IPS-NIHi7 (cell line): ENCODE data around the gene ANKH.

ENCODE experiments used
- DNase-seq: peaks from one replicate; pipeline ENCODE4 v3.0.0; 2012; ENCODE audit warnings: mixed read lengths; ENCODE audit errors: extremely low spot score

ANKH gene

DNA sequence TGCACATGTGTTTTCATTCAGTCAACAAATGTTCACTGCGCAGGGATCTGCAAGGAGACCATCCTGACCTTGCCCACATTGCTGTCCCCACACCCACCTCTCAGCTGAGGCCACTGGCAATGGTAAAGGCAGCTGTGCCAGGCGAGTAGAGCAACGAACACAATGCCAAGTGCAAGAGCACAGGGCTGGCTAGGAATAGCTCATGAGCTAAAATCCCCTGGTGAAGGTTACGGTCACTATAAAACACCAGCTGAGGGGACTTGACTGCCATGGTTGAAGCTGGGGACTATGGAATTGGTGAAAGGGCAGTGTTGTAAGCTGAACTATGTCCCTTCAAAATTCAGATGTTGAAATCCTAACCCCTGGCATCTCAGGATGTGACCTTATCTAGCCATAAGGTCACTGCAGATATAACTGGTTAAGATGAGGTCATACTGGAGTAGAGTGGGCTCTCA lies 111.0 kb downstream of the ANKH start:
- no peak for DNase-seq

GRCh38 chr5:14759744-14760547 lies 111.6 kb downstream of the ANKH start:
- DNase-seq = no peak

DNA sequence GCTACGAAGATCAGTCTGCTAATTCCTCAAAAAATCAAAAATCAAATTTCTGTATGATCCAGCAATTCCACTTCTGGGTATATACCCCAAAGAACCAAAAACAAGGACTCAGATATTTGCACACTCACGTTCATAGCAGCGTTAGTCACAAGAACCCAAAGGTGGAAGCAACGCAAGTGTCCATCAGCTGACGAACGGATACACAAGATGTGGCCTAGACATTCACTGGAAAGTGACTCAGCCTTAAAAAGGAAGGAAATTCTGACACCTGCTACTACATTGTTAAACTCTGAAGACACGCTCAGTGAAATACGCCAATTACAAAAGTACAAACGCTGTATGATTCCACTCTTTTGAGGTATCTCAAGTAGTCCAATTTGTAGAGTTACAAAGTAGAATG lies 113.7 kb downstream of the ANKH start:
- no peak for DNase-seq

GRCh38 chr5:14756478-14756877 lies 115.1 kb downstream of the ANKH start:
- DNase-seq = no peak

GRCh38 chr5:14753947-14754346 lies 117.6 kb downstream of the ANKH start:
- no peak for DNase-seq

DNA sequence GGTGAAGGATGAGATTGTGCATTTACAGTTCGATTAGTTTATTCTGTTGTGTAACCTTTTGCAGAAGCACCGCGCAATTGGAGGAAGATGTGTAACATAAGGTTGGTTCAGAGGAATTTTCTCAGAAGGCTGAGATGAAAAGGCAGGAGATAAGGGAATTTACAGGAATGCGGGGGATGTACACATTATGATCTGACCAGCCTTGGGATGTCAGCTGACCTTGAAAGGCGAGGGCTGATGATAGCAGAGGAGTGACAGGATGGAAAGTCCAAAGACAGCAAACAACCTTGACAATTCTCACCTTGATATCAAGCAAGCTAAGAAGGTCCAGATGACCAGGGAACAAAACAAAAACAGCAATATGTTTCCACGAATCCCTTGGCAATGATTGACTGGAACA lies 118.3 kb downstream of the ANKH start:
- no peak for DNase-seq

GRCh38 chr5:14752497-14753071 lies 119.0 kb downstream of the ANKH start:
- DNase-seq = no peak

- DNase-seq = no peak
These were observed 120.9 kb downstream of the ANKH start for GRCh38 chr5:14750712-14751111.

DNA sequence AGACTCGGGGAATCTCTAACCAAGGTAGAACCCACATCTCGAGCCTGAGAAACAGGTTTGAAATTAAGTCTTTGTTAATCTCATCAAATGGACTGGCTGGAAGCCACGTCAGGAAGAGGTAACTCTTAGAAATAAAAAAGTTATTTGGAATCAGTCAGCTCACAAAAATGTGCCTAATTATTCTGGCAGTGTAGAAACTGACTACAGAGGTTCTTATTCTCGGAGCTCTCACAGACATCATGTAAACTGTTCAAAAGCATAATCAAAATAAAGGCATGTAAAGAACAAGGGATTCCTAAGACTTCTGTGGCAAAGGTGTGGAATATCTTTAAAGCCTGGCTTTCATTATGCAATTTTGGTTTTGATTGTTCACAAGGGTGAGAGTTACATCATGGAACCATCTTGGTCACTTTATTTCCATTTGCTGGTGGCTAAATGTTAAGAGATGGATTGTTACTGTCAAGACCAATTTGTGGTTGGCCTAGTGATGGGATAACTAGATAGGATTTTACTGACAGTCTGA lies 121.9 kb downstream of the ANKH start:
- no peak for DNase-seq

DNA sequence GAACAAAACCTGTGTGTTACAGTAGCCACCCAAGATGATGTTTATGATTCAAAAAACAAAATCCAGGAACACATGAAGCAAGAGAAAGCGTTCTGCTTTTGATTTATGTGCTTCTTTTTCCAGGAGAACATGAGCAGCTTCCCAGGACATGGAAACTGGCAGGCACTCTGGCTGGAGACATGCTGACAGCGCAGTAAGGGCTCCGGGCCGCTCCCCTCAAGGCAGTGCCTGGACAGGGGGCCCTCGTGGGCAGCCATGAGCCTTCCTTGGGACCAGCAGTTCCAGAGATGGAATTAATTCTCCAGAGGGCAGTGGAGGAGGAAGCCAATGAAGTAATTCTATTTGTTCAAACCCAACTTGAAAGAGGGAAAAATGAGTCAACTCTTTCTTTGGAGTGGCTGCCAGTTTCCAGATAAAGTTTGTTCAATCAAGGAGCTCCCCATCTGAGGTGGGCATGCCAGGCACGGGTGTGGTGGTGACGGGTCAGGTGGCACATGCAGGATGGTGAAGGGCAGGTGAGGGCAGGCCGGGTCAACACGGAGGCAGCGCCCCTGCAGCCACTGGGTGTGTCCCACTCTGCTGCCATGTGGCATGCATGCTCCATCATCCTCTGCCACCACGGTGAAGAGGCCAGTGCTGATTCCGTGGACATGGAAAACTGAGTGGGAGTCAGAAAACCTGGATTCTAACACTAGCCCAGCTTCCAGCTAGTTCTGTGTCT lies 123.2 kb downstream of the ANKH start:
- no peak for DNase-seq

GRCh38 chr5:14745753-14746152 lies 125.8 kb downstream of the ANKH start:
- no peak for DNase-seq

- no peak for DNase-seq
These were observed 126.4 kb downstream of the ANKH start for GRCh38 chr5:14745188-14745563.

- no peak for DNase-seq
These were observed 127.0 kb downstream of the ANKH start for GRCh38 chr5:14744296-14745187.

DNA sequence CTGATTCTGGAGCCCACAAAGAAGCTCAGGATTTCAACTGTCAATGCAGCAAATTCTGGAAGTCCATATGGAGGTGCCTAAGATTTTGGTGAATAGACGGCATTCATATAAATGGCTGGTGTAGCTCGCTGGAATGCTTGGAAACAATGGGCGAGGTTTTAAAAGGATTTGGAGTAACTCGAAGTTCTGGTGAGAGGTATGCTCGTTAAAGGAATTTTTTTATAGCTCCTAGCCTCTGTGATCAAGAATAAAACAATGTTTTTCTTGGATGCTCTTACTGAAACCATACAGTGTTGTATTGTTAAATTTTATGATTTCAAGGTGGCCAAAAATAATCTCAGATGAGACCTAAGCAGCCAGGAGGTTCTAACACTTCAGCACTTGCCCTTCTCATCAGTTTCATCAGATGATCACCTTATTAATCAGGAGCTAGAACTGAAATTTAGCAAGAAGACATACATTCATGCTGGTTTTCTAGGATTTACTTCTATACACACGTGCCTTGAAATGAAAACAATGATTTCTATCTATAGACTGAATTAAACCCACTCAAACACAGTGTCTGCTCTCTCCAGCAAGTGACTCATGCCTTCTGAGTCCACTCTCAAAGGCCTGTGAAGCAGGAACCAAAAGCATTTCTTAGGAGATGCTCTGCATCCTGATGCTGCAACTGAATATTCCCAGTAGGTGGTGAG lies 127.8 kb downstream of the ANKH start:
- no peak for DNase-seq

GRCh38 chr5:14742498-14742897 lies 129.1 kb downstream of the ANKH start:
- DNase-seq = no peak

DNA sequence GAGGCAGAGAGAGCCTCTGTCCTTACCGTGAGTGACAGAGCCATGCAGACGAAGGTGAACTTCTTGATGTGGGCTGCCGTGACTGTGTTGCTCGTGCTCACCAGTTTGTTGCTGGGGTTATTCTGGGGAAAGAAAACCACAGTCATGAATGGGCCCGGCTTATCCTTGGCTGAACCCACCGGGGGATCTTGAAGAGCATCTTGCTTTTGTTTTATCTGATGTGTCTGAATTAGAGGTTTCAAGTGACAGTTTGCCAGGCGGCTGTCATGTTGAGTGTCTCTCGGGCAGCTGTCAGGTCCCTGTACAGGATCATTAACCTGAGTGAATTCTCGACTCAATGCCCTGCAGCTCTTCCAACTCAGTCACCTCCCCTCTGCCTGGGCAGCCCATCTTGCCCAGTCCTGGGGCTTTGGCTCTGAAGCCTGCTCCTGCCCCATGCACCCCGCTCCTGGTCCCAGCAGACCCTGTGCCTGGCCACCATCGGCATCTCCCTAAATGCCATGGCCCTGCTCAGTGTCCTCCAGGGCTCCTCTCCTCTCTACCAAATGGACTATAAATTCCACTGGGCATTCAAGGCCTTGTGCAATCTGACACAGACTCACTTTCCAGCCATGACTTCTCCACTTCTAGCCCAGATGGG lies 129.7 kb downstream of the ANKH start:
- DNase-seq = no peak

DNA sequence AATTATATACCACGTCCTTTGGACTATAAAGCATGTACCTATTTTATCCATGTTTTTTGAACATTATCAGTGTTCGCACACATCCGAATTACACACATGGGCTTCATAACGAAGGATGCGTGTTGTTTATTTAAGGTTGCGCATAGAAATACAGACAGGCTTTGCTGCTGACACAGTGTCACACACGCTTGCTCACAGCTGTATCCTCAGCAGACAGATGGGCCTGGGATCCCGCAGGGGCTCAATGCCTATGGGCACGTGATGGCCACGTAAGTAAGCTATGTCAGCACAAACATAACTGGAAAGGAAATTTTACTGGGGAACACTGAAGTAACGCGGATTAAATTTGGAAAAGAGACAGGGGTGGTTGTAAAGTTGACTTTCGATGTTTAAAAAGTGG lies 130.4 kb downstream of the ANKH start:
- DNase-seq = no peak

GRCh38 chr5:14739981-14740380 lies 131.6 kb downstream of the ANKH start:
- no peak for DNase-seq

- DNase-seq = no peak
These were observed 132.0 kb downstream of the ANKH start for GRCh38 chr5:14739538-14739937.

DNA sequence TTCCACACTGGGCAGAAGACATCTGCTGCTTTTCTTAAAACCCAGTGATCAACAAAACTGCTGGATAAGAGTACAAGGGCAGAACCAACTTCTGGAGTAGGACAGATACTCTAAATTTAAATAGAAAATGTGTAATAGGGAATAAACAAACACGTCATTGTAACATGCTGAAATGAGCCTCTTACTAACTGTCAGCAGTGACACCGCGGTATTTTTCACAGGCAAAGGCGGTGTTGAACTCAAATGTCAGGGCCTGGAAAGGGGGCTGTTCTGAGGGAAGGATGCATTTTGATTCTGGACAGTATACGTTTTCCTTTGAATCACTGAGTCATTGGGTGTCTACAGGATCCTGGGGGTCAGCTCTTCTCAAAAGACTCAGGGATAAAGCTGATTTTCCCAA lies 133.5 kb downstream of the ANKH start:
- DNase-seq = no peak

DNA sequence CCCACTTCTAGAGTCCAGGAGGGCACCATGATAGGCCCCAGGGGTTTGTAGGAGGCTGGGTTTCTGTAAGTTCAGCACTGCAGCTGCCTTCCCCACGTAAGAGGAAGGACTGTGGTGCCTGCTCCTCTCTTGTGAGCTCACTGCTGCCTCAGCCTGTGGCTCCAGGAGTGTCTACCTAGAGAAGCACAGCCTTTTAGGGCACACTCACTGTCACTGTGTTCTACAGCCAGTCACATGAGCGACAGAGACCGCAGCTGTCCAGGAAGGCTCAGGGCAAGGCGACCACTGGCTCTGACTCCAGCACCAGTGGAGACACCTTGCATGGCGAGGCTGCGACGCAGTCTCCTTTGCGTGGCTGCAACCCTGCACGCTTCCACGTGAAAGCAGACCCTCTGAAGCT lies 134.3 kb downstream of the ANKH start:
- DNase-seq = no peak
